ENCODE data around the gene NRP1. TPM values are rescaled to one million over a fixed set of nuclear protein-coding genes. Genes with fewer than 3 reads are reported as not detected.
A peak's percentile ranks its signal among the peaks of the same experiment; 100 is the strongest.

Gene NRP1
- polyA plus RNA-seq, 1 of the 3 experiments (the other 2 are of a cell fraction): 129 TPM

- CTCF ChIA-PET: interaction anchor here (0.6 to 1.0 kb wide), 6 partner anchors 8 to 147 kb away, joined by 3 to 4 read pairs (median 3); no protein-coding TSS in a partner anchor
- POLR2A ChIA-PET: no interaction called here
- Histone ChIP-seq H3K27ac (ENCODE audit: low read depth in 2 of 2, low read length in 1 of 2) (peak overlapping the region in 1 of 2 experiments; percentile 5; a peak in 1 of 4 replicates), H3F3A (replicated peaks; ENCODE audit: insufficient read depth) (peaks cover 4% of the 10 kb centered on the region), H3K4me3 (ENCODE audit: low read depth in 2 of 2, low read length in 1 of 2) (no peak overlapping the region; a peak in 1 of 4 replicates), H3K36me3 (replicated peaks in 1 of 2; ENCODE audit: control insufficient read depth in 1 of 2, insufficient read depth in 2 of 2, low read length in 1 of 2) (no peaks in the 10 kb centered on the region), H3K79me2 (ENCODE audit: insufficient read depth) (no peaks in the 10 kb centered on the region), H4K20me1 (ENCODE audit: insufficient read depth) (no peaks in the 10 kb centered on the region), H3K9me2 (no peaks in the 10 kb centered on the region), H3K4me2 (no peak overlapping the region), H3K27me3 (ENCODE audit: insufficient read depth) (no peaks in the 10 kb centered on the region), H3K9ac (no peak overlapping the region), H3K4me1 (ENCODE audit: control insufficient read depth in 1 of 2, insufficient read depth in 2 of 2, low read depth in 1 of 2, low read length in 1 of 2) (peaks cover 0 to 7% of the 10 kb centered on the region in 2 experiments; a peak in 1 of 4 replicates), H2AFZ (ENCODE audit: low read depth) (no peak overlapping the region), H3K9me3 (no peaks in the 10 kb centered on the region)
- TF ChIP-seq FOXM1 (IDR thresholded peaks at IDR 0.05; ENCODE audit: low read depth) (no peak), FOSL2 (IDR thresholded peaks at IDR 0.05; ENCODE audit: borderline replicate concordance, low read depth) (no peak), USF2 (IDR thresholded peaks at IDR 0.05; ENCODE audit: borderline replicate concordance, low read depth, low read length) (no peak), TEAD4 (IDR thresholded peaks at IDR 0.05; ENCODE audit: borderline replicate concordance, insufficient read depth) (no peak), RAD21 (IDR thresholded peaks at IDR 0.05; ENCODE audit: low read length) (peak; percentile 69), CHD2 (IDR thresholded peaks at IDR 0.05; ENCODE audit: low read length, partially characterized antibody) (no peak), NRF1 (IDR thresholded peaks at IDR 0.05; ENCODE audit: low read depth, low read length) (no peak), IRF3 (IDR thresholded peaks at IDR 0.05; ENCODE audit: low read depth, low read length) (no peak), CTCF (IDR thresholded peaks at IDR 0.05) (peak; percentile 75), USF1 (IDR thresholded peaks at IDR 0.05; ENCODE audit: borderline replicate concordance, low read depth) (peak; percentile 31; the same call in 1 of the 2 replicates), ELF1 (IDR thresholded peaks at IDR 0.05) (no peak), YY1 (IDR thresholded peaks at IDR 0.05; ENCODE audit: low read depth) (no peak), SMC3 (IDR thresholded peaks at IDR 0.05; ENCODE audit: low read depth, low read length) (peak; percentile 66)
- WGBS (ENCODE audit: low lambda C conversion rate): 51% methylated on average over 10 of the region's 10 CpGs
- peak; percentile 41 for DNase-seq
Measured at GRCh38 chr10:33155720-33156638, 178.5 kb downstream of the NRP1 start.

Data from SK-N-SH (cell line).